ENCODE data around the gene FRMD4A. TPM values are rescaled to one million over a fixed set of nuclear protein-coding genes. Genes with fewer than 3 reads are reported as not detected.

Gene FRMD4A
- total RNA-seq, 1 experiment from 2014 or later: 19.6 TPM

DNA sequence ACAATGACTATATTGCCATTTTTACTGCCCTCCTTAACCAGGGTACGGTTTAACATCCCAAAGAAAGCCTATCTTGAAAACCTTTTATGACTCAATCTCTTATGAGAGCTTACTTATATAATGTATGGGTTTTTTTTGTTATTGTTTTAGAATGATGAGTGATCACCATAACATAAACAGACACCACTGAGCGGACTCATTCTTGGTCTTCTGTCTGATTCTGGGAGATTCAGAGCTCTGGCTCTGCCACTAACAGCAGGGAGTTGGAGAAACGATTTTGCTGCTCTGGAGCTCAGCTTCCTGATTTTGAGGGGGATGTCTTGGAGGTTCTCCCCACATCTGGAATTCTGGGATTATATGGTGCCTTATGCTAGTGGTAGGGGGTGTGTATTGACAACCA, 244.1 kb downstream of the FRMD4A start:
- no peaks in the 10 kb centered on the region for H3K23me2 ChIP-seq (ENCODE audit: insufficient read length, low read depth, low read length, poor library complexity, severe bottlenecking)
- H2BK12ac ChIP-seq (ENCODE audit: insufficient read length, low read depth, low read length): no peak overlapping the region
- no peak overlapping the region for H3K27ac ChIP-seq (ENCODE audit: insufficient read length, low read depth, low read length)
- no peak overlapping the region for H2BK15ac ChIP-seq (ENCODE audit: low read depth, low read length)
- Mint-ChIP-seq H3K4me3 (no peak overlapping the region), H3K4me1 (peaks cover 22 to 37% of the 10 kb centered on the region in 2 experiments), H3K36me3 (ENCODE audit: insufficient read depth in 1 of 3, low read depth in 3 of 3) (no peaks in the 10 kb centered on the region), H3K9me3 (no peaks in the 10 kb centered on the region), H3K27ac (no peak overlapping the region), H3K27me3 (ENCODE audit: low read depth) (no peaks in the 10 kb centered on the region)
- no peak for TF ChIP-seq CTCF (conservative IDR thresholded peaks at IDR 0.05)
- WGBS (ENCODE audit: extremely low coverage, insufficient read length, low lambda C conversion rate): no CpG with 5 or more reads among the region's 3 CpGs
- H3K79me1 ChIP-seq (ENCODE audit: insufficient read depth, low read depth, low read length, poor library complexity, severe bottlenecking): no peaks in the 10 kb centered on the region
- no peaks in the 10 kb centered on the region for H3K9me3 ChIP-seq (ENCODE audit: control insufficient read depth, low read depth, low read length)
- H3K23ac ChIP-seq (ENCODE audit: insufficient read length, low read depth, low read length): no peak overlapping the region
- H3K56ac ChIP-seq (ENCODE audit: insufficient read length, low read depth, low read length): no peak overlapping the region
- H3T11ph ChIP-seq (ENCODE audit: low read length): no peak overlapping the region
- no peak overlapping the region for H2AFZ ChIP-seq (ENCODE audit: low read length)
- H3K18ac ChIP-seq (ENCODE audit: insufficient read length, low read depth, low read length): no peak overlapping the region
- no peak overlapping the region for H2BK5ac ChIP-seq (ENCODE audit: insufficient read length, low read length)
- H3K79me2 ChIP-seq (ENCODE audit: insufficient read depth, low read length): no peaks in the 10 kb centered on the region
- H4K91ac ChIP-seq (ENCODE audit: insufficient read length, low read depth, low read length): no peak overlapping the region
- H2AK5ac ChIP-seq (ENCODE audit: insufficient read length, low read length): no peak overlapping the region
- no peaks in the 10 kb centered on the region for H3K27me3 ChIP-seq (ENCODE audit: insufficient read depth, low read length)
- H4K5ac ChIP-seq (ENCODE audit: insufficient read length, low read depth, low read length): no peak overlapping the region
- H2BK120ac ChIP-seq (ENCODE audit: low read depth, low read length, poor library complexity, severe bottlenecking): no peak overlapping the region
- no peak overlapping the region for H3K4me2 ChIP-seq (ENCODE audit: insufficient read depth, insufficient read length, low read length)
- DNase-seq: no peak
- no peak overlapping the region for H4K8ac ChIP-seq (replicated peaks; ENCODE audit: insufficient read length, low read depth, low read length)
- H2BK20ac ChIP-seq (ENCODE audit: low read depth, low read length, poor library complexity, severe bottlenecking): no peak overlapping the region
- H3K14ac ChIP-seq (ENCODE audit: insufficient read depth, low read length): no peak overlapping the region
- H3K4me1 ChIP-seq (ENCODE audit: insufficient read depth, low read length): peaks cover 7% of the 10 kb centered on the region; the same call in 1 of the 2 replicates
- H3K4ac ChIP-seq (ENCODE audit: low read depth, low read length): no peak overlapping the region
- no peak overlapping the region for H3K9ac ChIP-seq (ENCODE audit: extremely low read depth, insufficient read length, low read length)
- no peaks in the 10 kb centered on the region for H4K20me1 ChIP-seq (ENCODE audit: control insufficient read depth, insufficient read depth, insufficient read length)

Data from H9 (cell line).